ENCODE results near the gene CBR3. TPM values are rescaled to one million over a fixed set of nuclear protein-coding genes. Genes with fewer than 3 reads are reported as not detected.
A peak's percentile ranks its signal among the peaks of the same experiment; 100 is the strongest.

CBR3 gene
- total RNA-seq, 1 donor from 2014 or later: 1.6 TPM

GRCh38 chr21:36165356-36165755 is 30.5 kb downstream of the CBR3 start:
- Histone ChIP-seq H3K9ac (ENCODE audit: low read depth in 1 of 3, low read length in 3 of 3) (no peak overlapping the region), H3K4me1 (ENCODE audit: control insufficient read depth in 3 of 3, insufficient read depth in 3 of 3, low read length in 3 of 3) (peaks cover 3 to 19% (median 9%) of the 10 kb centered on the region in 3 donors), H3K36me3 (ENCODE audit: control insufficient read depth in 3 of 3, insufficient read depth in 3 of 3, low read length in 3 of 3) (peaks cover 11 to 19% (median 17%) of the 10 kb centered on the region in 3 donors), H3K27ac (ENCODE audit: low read depth, low read length) (no peak overlapping the region), H3K27me3 (ENCODE audit: control insufficient read depth in 3 of 3, insufficient read depth in 3 of 3, low read length in 3 of 3) (no peaks in the 10 kb centered on the region), H3K9me3 (ENCODE audit: control insufficient read depth in 3 of 3, low read length in 3 of 3) (no peaks in the 10 kb centered on the region), H3K4me3 (ENCODE audit: low read length in 3 of 3) (no peak overlapping the region)

- H3K9ac ChIP-seq (ENCODE audit: low read depth in 1 of 3, low read length in 3 of 3): peak overlapping the region in 2 of 3 donors; percentile 20 to 26
- H3K27me3 ChIP-seq (ENCODE audit: control insufficient read depth in 3 of 3, insufficient read depth in 3 of 3, low read length in 3 of 3): no peaks in the 10 kb centered on the region
- peaks cover 11 to 20% (median 19%) of the 10 kb centered on the region in 3 donors for H3K36me3 ChIP-seq (ENCODE audit: control insufficient read depth in 3 of 3, insufficient read depth in 3 of 3, low read length in 3 of 3)
- H3K27ac ChIP-seq (ENCODE audit: low read depth, low read length): no peak overlapping the region
- H3K4me1 ChIP-seq (ENCODE audit: control insufficient read depth in 3 of 3, insufficient read depth in 3 of 3, low read length in 3 of 3): peaks cover 7 to 23% (median 17%) of the 10 kb centered on the region in 3 donors
- no peak overlapping the region for H3K4me3 ChIP-seq (ENCODE audit: low read length in 3 of 3)
- H3K9me3 ChIP-seq (ENCODE audit: control insufficient read depth in 3 of 3, low read length in 3 of 3): no peaks in the 10 kb centered on the region
Observed at GRCh38 chr21:36166705-36167104, 31.8 kb downstream of the CBR3 start.

DNA sequence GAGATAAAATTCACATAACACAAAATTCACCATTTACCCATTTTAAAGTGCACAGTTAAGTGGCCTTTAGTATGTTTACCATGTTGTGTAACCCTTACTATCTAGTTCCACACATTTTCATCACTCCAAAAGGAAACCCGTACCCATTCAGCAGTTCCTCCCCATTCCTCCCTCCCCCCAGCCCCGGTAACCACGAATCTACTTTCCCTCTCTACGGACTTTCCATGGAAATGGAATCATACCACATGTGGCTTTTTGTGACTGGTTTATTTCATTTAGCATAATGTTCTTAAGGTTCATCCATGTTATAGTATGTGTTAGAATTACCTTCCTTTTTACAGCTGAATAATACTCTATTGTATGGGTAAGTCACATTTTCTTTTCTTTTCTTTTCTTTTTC is 32.7 kb downstream of the CBR3 start:
- H3K27me3 ChIP-seq (ENCODE audit: control insufficient read depth in 3 of 3, insufficient read depth in 3 of 3, low read length in 3 of 3): no peaks in the 10 kb centered on the region
- no peak overlapping the region for H3K27ac ChIP-seq (ENCODE audit: low read depth, low read length)
- no peaks in the 10 kb centered on the region for H3K9me3 ChIP-seq (ENCODE audit: control insufficient read depth in 3 of 3, low read length in 3 of 3)
- H3K9ac ChIP-seq (ENCODE audit: low read depth in 1 of 3, low read length in 3 of 3): no peak overlapping the region
- H3K36me3 ChIP-seq (ENCODE audit: control insufficient read depth in 3 of 3, insufficient read depth in 3 of 3, low read length in 3 of 3): peaks cover 11 to 20% (median 19%) of the 10 kb centered on the region in 3 donors
- H3K4me3 ChIP-seq (ENCODE audit: low read length in 3 of 3): no peak overlapping the region
- peaks cover 14 to 31% (median 25%) of the 10 kb centered on the region in 3 donors for H3K4me1 ChIP-seq (ENCODE audit: control insufficient read depth in 3 of 3, insufficient read depth in 3 of 3, low read length in 3 of 3)

GRCh38 chr21:36169470-36170128 is 34.7 kb downstream of the CBR3 start:
- no peak overlapping the region for H3K27ac ChIP-seq (ENCODE audit: low read depth, low read length)
- no peaks in the 10 kb centered on the region for H3K9me3 ChIP-seq (ENCODE audit: control insufficient read depth in 3 of 3, low read length in 3 of 3)
- H3K4me1 ChIP-seq (ENCODE audit: control insufficient read depth in 3 of 3, insufficient read depth in 3 of 3, low read length in 3 of 3): peaks cover 14 to 24% (median 21%) of the 10 kb centered on the region in 3 donors

DNA sequence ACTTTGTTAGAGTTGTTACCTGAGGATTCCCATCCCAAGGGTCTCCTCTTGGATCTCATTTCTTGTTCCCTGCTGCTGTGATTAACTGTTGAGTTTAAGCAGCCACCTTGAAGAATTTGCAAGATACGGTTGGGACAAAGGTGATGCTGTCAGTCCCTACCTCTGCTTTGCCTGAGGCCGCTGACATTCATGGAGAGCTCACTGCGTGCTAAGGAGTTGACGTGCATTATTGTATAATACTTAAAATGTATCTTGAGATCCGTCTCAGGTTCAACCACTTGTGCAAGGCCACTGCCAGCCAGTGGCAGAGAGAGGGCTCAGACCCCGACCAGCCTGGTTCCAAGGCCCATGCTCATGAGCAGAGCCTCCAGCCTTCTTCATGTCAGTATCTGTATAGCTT is 35.9 kb downstream of the CBR3 start:
- no peak overlapping the region for H3K27ac ChIP-seq (ENCODE audit: low read depth, low read length)

More at GRCh38 chr21:36169470-36170128, 34.7 kb downstream of the CBR3 start:
- Histone ChIP-seq H3K27me3 (ENCODE audit: control insufficient read depth in 3 of 3, insufficient read depth in 3 of 3, low read length in 3 of 3) (no peaks in the 10 kb centered on the region), H3K36me3 (ENCODE audit: control insufficient read depth in 3 of 3, insufficient read depth in 3 of 3, low read length in 3 of 3) (peaks cover 11 to 20% (median 19%) of the 10 kb centered on the region in 3 donors), H3K4me3 (ENCODE audit: low read length in 3 of 3) (no peak overlapping the region), H3K9ac (ENCODE audit: low read depth in 1 of 3, low read length in 3 of 3) (no peak overlapping the region)

GRCh38 chr21:36171336-36171735 is 36.5 kb downstream of the CBR3 start:
- H3K4me1 ChIP-seq (ENCODE audit: control insufficient read depth in 3 of 3, insufficient read depth in 3 of 3, low read length in 3 of 3): peaks cover 13 to 23% (median 21%) of the 10 kb centered on the region in 3 donors
- peaks cover 11 to 18% (median 15%) of the 10 kb centered on the region in 3 donors for H3K36me3 ChIP-seq (ENCODE audit: control insufficient read depth in 3 of 3, insufficient read depth in 3 of 3, low read length in 3 of 3)
- peak overlapping the region in 1 of 3 donors; percentile 1 for H3K9ac ChIP-seq (ENCODE audit: low read depth in 1 of 3, low read length in 3 of 3)
- H3K4me3 ChIP-seq (ENCODE audit: low read length in 3 of 3): no peak overlapping the region
- H3K27ac ChIP-seq (ENCODE audit: low read depth, low read length): peak overlapping the region; percentile 55
- H3K9me3 ChIP-seq (ENCODE audit: control insufficient read depth in 3 of 3, low read length in 3 of 3): no peaks in the 10 kb centered on the region
- no peaks in the 10 kb centered on the region for H3K27me3 ChIP-seq (ENCODE audit: control insufficient read depth in 3 of 3, insufficient read depth in 3 of 3, low read length in 3 of 3)

More for the DNA sequence above, 35.9 kb downstream of the CBR3 start:
- no peak overlapping the region for H3K9ac ChIP-seq (ENCODE audit: low read depth in 1 of 3, low read length in 3 of 3)
- H3K36me3 ChIP-seq (ENCODE audit: control insufficient read depth in 3 of 3, insufficient read depth in 3 of 3, low read length in 3 of 3): peaks cover 11 to 19% (median 15%) of the 10 kb centered on the region in 3 donors
- H3K4me1 ChIP-seq (ENCODE audit: control insufficient read depth in 3 of 3, insufficient read depth in 3 of 3, low read length in 3 of 3): peaks cover 14 to 24% (median 21%) of the 10 kb centered on the region in 3 donors
- H3K4me3 ChIP-seq (ENCODE audit: low read length in 3 of 3): no peak overlapping the region
- no peaks in the 10 kb centered on the region for H3K27me3 ChIP-seq (ENCODE audit: control insufficient read depth in 3 of 3, insufficient read depth in 3 of 3, low read length in 3 of 3)
- no peaks in the 10 kb centered on the region for H3K9me3 ChIP-seq (ENCODE audit: control insufficient read depth in 3 of 3, low read length in 3 of 3)

GRCh38 chr21:36171741-36172331 is 37.0 kb downstream of the CBR3 start:
- peak overlapping the region; percentile 55 for H3K27ac ChIP-seq (ENCODE audit: low read depth, low read length)
- H3K4me1 ChIP-seq (ENCODE audit: control insufficient read depth in 3 of 3, insufficient read depth in 3 of 3, low read length in 3 of 3): peaks cover 11 to 19% (median 16%) of the 10 kb centered on the region in 3 donors
- no peaks in the 10 kb centered on the region for H3K9me3 ChIP-seq (ENCODE audit: control insufficient read depth in 3 of 3, low read length in 3 of 3)
- peaks cover 11 to 16% (median 15%) of the 10 kb centered on the region in 3 donors for H3K36me3 ChIP-seq (ENCODE audit: control insufficient read depth in 3 of 3, insufficient read depth in 3 of 3, low read length in 3 of 3)
- H3K4me3 ChIP-seq (ENCODE audit: low read length in 3 of 3): peak overlapping the region in 2 of 3 donors; percentile 7 to 29
- H3K9ac ChIP-seq (ENCODE audit: low read depth in 1 of 3, low read length in 3 of 3): peak overlapping the region; percentile 5 to 68 (median 33)
- H3K27me3 ChIP-seq (ENCODE audit: control insufficient read depth in 3 of 3, insufficient read depth in 3 of 3, low read length in 3 of 3): no peaks in the 10 kb centered on the region

DNA sequence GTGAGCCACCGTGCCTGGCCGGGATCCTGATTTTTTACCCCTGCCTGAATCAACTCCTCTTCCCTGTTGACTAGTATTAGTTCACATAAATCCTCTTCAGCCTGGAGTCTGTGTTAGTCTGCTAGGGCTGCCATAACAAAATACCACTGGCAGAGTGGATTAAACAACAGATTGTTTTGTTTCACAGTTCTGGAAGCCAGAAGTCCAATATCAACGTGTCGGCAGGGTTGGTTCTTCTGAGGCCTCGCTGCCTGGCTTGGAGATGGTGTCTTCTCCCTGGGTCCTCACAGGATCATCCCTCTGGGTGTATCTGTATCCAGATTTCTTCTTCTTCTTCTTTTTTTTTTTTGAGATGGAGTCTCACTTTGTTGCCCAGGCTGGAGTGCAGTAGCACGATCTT is 39.9 kb downstream of the CBR3 start:
- Histone ChIP-seq H3K27ac (ENCODE audit: low read depth, low read length) (no peak overlapping the region), H3K9me3 (ENCODE audit: control insufficient read depth in 3 of 3, low read length in 3 of 3) (no peaks in the 10 kb centered on the region), H3K4me1 (ENCODE audit: control insufficient read depth in 3 of 3, insufficient read depth in 3 of 3, low read length in 3 of 3) (peaks cover 11 to 19% (median 16%) of the 10 kb centered on the region in 3 donors), H3K36me3 (ENCODE audit: control insufficient read depth in 3 of 3, insufficient read depth in 3 of 3, low read length in 3 of 3) (peaks cover under 1 to 7% (median 2%) of the 10 kb centered on the region in 3 donors), H3K27me3 (ENCODE audit: control insufficient read depth in 3 of 3, insufficient read depth in 3 of 3, low read length in 3 of 3) (no peaks in the 10 kb centered on the region), H3K9ac (ENCODE audit: low read depth in 1 of 3, low read length in 3 of 3) (no peak overlapping the region), H3K4me3 (ENCODE audit: low read length in 3 of 3) (no peak overlapping the region)

DNA sequence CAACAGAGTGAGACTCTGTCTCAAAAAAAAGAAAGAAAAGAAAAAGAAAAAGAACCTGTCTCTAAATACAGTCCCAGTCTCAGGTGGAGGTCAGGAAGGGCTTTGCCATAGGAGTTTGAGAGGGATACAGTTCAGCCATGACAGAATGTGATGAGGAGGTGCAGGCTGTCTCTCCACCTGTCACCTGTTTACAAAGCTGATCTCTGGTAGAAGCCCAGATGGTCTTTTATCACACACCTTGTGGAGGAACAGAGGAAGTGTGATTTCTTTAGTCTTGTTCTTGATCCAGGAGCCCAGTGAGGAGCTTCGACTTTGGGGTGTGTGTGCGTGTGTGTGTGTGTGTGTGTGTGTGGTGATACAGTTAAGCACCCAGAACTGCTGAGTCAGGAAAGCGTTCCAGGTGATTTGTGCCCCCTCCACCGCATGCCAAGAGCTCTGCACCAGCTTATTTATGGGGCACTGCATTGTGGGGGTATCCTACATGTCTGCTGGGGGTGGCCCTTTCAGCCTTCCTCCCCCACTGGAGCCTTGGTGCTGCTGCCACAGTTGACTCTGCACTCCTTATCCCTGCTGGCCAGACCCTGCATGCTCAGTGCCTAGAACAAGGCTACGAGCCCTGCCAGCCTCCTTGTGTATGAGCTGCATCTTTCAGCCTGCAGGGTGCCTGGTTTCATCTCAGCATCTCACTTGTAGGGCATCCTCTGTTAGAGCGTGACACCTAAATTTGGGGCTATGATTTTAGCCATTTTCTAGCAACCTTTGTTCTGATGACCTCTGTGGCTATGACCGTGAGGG is 41.1 kb downstream of the CBR3 start:
- Histone ChIP-seq H3K9ac (ENCODE audit: low read depth in 1 of 3, low read length in 3 of 3) (no peak overlapping the region), H3K27ac (ENCODE audit: low read depth, low read length) (no peak overlapping the region), H3K36me3 (ENCODE audit: control insufficient read depth in 3 of 3, insufficient read depth in 3 of 3, low read length in 3 of 3) (peaks cover 0 to 2% (median 0%) of the 10 kb centered on the region in 3 donors), H3K4me1 (ENCODE audit: control insufficient read depth in 3 of 3, insufficient read depth in 3 of 3, low read length in 3 of 3) (peaks cover 11 to 16% (median 15%) of the 10 kb centered on the region in 3 donors), H3K4me3 (ENCODE audit: low read length in 3 of 3) (no peak overlapping the region), H3K9me3 (ENCODE audit: control insufficient read depth in 3 of 3, low read length in 3 of 3) (no peaks in the 10 kb centered on the region), H3K27me3 (ENCODE audit: control insufficient read depth in 3 of 3, insufficient read depth in 3 of 3, low read length in 3 of 3) (no peaks in the 10 kb centered on the region)
